ENCODE measurements around the gene CHCHD10. TPM values are rescaled to one million over a fixed set of nuclear protein-coding genes. Genes with fewer than 3 reads are reported as not detected.

Gene CHCHD10
- total and polyA plus RNA-seq, 2 of the 4 experiments (the other 2 are of a cell fraction), result 2.2 to 11.2 TPM

DNA sequence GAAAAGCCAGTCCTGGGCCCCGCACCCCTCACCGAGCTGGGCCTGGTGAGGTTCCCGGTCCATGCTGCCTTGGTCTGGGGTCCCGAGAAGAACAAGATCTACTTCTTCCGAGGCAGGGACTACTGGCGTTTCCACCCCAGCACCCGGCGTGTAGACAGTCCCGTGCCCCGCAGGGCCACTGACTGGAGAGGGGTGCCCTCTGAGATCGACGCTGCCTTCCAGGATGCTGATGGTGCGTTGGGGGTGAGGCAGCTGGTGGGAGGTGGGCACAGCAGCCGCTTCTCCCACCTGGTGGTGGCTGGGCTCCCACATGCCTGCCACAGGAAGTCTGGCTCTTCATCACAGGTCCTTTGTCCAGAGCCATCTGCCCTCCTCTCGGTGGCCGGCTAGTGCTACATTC is 14.5 kb upstream of the CHCHD10 start:
- Histone ChIP-seq H2BK120ac (ENCODE audit: low read depth, low read length) (peak overlapping the region; percentile 38), H4K8ac (ENCODE audit: low read depth in 2 of 2, low read length in 2 of 2) (no peak overlapping the region), H4K91ac (ENCODE audit: insufficient read depth, low read depth, low read length) (no peak overlapping the region), H3K14ac (replicated peaks; ENCODE audit: low read depth, low read length) (no peak overlapping the region), H3K4me2 (ENCODE audit: low read depth, low read length) (no peak overlapping the region), H4K5ac (ENCODE audit: low read depth, low read length) (no peak overlapping the region), H3K56ac (ENCODE audit: extremely low read depth, insufficient read depth, low read length) (no peak overlapping the region), H3K23ac (ENCODE audit: low read depth, low read length) (no peak overlapping the region), H2AK9ac (replicated peaks; ENCODE audit: low read depth, low read length, poor library complexity) (peak overlapping the region; percentile 77), H3K9me1 (ENCODE audit: insufficient read depth, low read length) (peaks cover 15% of the 10 kb centered on the region), H3K4me1 (ENCODE audit: control insufficient read depth, insufficient read depth, low read length) (peaks cover 22% of the 10 kb centered on the region), H3K27me3 (ENCODE audit: control insufficient read depth, insufficient read depth, low read length) (no peaks in the 10 kb centered on the region), H2AFZ (replicated peaks; ENCODE audit: low read length, poor library complexity) (peak overlapping the region; percentile 37), H3K9me3 (ENCODE audit: control insufficient read depth, insufficient read depth, low read length) (no peaks in the 10 kb centered on the region), H3K4me3 (ENCODE audit: insufficient read depth, low read depth, low read length) (no peak overlapping the region), H2BK5ac (ENCODE audit: low read depth, low read length, poor library complexity, severe bottlenecking) (no peak overlapping the region), H3K9ac (ENCODE audit: low read depth, low read length) (no peak overlapping the region), H3K4ac (ENCODE audit: low read depth, low read length) (0 out of 2 replicates have a peak overlapping the region, but pooled peaks have one; percentile 29), H2AK5ac (ENCODE audit: low read depth, low read length) (no peak overlapping the region), H3K27ac (ENCODE audit: insufficient read depth, low read length) (no peak overlapping the region), H2BK15ac (ENCODE audit: low read depth, low read length) (no peak overlapping the region), H3K79me1 (ENCODE audit: low read depth in 1 of 2, low read length in 2 of 2) (peaks cover 0 to 6% of the 10 kb centered on the region in 2 experiments; a peak in 1 of 4 replicates), H3K18ac (ENCODE audit: low read depth, low read length) (no peak overlapping the region), H2BK20ac (ENCODE audit: low read depth, low read length) (no peak overlapping the region), H4K20me1 (ENCODE audit: insufficient read depth, low read length) (peaks cover under 1% of the 10 kb centered on the region; the same call in 1 of the 2 replicates), H3K36me3 (ENCODE audit: control insufficient read depth, insufficient read depth, low read length) (no peaks in the 10 kb centered on the region)
- dilution Hi-C loops (cut with HindIII; ENCODE audit: low sequenced_read_pairs, unreplicated experiment) (no loop called here), intact Hi-C loops (cut with micrococcal nuclease) (no loop called here), in situ Hi-C loops (cut with MboI; ENCODE audit: low sequenced_read_pairs) (no loop called here)
- ATAC-seq (ENCODE audit: low read depth), result no peak
- DNase-seq, result no peak
- no peak for TF ChIP-seq MXI1 (IDR thresholded peaks at IDR 0.05; ENCODE audit: borderline replicate concordance, low read depth, low read length)
- no peak for TF ChIP-seq RFX5 (IDR thresholded peaks at IDR 0.05; ENCODE audit: low read depth, low read length)
- TF ChIP-seq MAFK (IDR thresholded peaks at IDR 0.05; ENCODE audit: low read depth, low read length), result no peak
- no peak for TF ChIP-seq POLR2A (IDR thresholded peaks at IDR 0.05; ENCODE audit: low read depth, low read length)
- no peak for TF ChIP-seq RCOR1 (IDR thresholded peaks at IDR 0.05; ENCODE audit: insufficient replicate concordance, low read length)
- TF ChIP-seq NFE2L2 (IDR thresholded peaks at IDR 0.05; ENCODE audit: low read depth, low read length), result no peak
- no peak for TF ChIP-seq CHD1 (IDR thresholded peaks at IDR 0.05; ENCODE audit: low read depth, low read length)
- no peak for TF ChIP-seq SMC3 (IDR thresholded peaks at IDR 0.05; ENCODE audit: low read depth, low read length)
- no peak for TF ChIP-seq CEBPB (IDR thresholded peaks at IDR 0.05; ENCODE audit: low read depth, low read length)
- TF ChIP-seq MAZ (IDR thresholded peaks at IDR 0.05; ENCODE audit: borderline replicate concordance, low read depth, low read length), result no peak
- TF ChIP-seq BHLHE40 (IDR thresholded peaks at IDR 0.05; ENCODE audit: low read depth, low read length), result no peak
- TF ChIP-seq, protein P1, sequence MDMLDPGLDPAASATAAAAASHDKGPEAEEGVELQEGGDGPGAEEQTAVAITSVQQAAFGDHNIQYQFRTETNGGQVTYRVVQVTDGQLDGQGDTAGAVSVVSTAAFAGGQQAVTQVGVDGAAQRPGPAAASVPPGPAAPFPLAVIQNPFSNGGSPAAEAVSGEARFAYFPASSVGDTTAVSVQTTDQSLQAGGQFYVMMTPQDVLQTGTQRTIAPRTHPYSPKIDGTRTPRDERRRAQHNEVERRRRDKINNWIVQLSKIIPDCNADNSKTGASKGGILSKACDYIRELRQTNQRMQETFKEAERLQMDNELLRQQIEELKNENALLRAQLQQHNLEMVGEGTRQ (IDR thresholded peaks at IDR 0.05; ENCODE audit: low read depth, low read length), result no peak
- TF ChIP-seq, protein P2, sequence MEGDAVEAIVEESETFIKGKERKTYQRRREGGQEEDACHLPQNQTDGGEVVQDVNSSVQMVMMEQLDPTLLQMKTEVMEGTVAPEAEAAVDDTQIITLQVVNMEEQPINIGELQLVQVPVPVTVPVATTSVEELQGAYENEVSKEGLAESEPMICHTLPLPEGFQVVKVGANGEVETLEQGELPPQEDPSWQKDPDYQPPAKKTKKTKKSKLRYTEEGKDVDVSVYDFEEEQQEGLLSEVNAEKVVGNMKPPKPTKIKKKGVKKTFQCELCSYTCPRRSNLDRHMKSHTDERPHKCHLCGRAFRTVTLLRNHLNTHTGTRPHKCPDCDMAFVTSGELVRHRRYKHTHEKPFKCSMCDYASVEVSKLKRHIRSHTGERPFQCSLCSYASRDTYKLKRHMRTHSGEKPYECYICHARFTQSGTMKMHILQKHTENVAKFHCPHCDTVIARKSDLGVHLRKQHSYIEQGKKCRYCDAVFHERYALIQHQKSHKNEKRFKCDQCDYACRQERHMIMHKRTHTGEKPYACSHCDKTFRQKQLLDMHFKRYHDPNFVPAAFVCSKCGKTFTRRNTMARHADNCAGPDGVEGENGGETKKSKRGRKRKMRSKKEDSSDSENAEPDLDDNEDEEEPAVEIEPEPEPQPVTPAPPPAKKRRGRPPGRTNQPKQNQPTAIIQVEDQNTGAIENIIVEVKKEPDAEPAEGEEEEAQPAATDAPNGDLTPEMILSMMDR (conservative IDR thresholded peaks at IDR 0.05; ENCODE audit: low read depth, low read length), result no peak
- no peak for TF ChIP-seq RAD21 (IDR thresholded peaks at IDR 0.05; ENCODE audit: low read length)
- TF ChIP-seq, protein P3, sequence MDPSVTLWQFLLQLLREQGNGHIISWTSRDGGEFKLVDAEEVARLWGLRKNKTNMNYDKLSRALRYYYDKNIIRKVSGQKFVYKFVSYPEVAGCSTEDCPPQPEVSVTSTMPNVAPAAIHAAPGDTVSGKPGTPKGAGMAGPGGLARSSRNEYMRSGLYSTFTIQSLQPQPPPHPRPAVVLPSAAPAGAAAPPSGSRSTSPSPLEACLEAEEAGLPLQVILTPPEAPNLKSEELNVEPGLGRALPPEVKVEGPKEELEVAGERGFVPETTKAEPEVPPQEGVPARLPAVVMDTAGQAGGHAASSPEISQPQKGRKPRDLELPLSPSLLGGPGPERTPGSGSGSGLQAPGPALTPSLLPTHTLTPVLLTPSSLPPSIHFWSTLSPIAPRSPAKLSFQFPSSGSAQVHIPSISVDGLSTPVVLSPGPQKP (IDR thresholded peaks at IDR 0.05; ENCODE audit: borderline replicate concordance, low read depth, low read length), result no peak
- TF ChIP-seq FOS (IDR thresholded peaks at IDR 0.05; ENCODE audit: low read depth, low read length), result no peak
- POLR2A ChIA-PET (ENCODE audit: unreplicated experiment), result no interaction called here
- BruUV-seq (replicated peaks), result no TSS peak
- CTCF ChIA-PET, result interaction anchor here (1.0 to 1.5 kb wide), 2 partner anchors 11 to 68 kb away, joined by 3 to 4 read pairs; no protein-coding TSS in a partner anchor
- WGBS, 2 experiments (ENCODE audit: extremely low coverage in 2 of 2, insufficient read length in 1 of 2), result 100% methylated on average over 2 of the region's 16 CpGs; no CpG with 5 or more reads in 1 of the 2 experiments

Data from IMR-90 (cell line).